HG02852 (cell line): ENCODE results near the gene ELL.

Experiments used
- ATAC-seq: cut with Tn5 transposase; IDR thresholded peaks from one replicate; pipeline ENCODE4 v1.9.1; 2021; ENCODE audit warnings: mild to moderate bottlenecking, moderate library complexity; ENCODE audit not compliant: unreplicated experiment

The ELL gene

GRCh38 chr19:18473003-18473705 is 48.7 kb downstream of the ELL start:
- no peak for ATAC-seq

- no peak for ATAC-seq
These were observed 51.1 kb downstream of the ELL start for GRCh38 chr19:18470787-18471186.

- ATAC-seq = no peak
These were observed 52.6 kb downstream of the ELL start for GRCh38 chr19:18469069-18469846.

GRCh38 chr19:18468517-18468916 is 53.4 kb downstream of the ELL start:
- ATAC-seq = no peak

- no peak for ATAC-seq
These were observed 53.9 kb downstream of the ELL start for GRCh38 chr19:18467978-18468377.

GRCh38 chr19:18466354-18466753 is 55.5 kb downstream of the ELL start:
- ATAC-seq = no peak

- no peak for ATAC-seq
These were observed 55.9 kb downstream of the ELL start for GRCh38 chr19:18465964-18466339.

- ATAC-seq = no peak
These were observed 56.5 kb downstream of the ELL start for GRCh38 chr19:18465214-18465963.

GRCh38 chr19:18464646-18465045 is 57.2 kb downstream of the ELL start:
- ATAC-seq = no peak

GRCh38 chr19:18461471-18461870 is 60.4 kb downstream of the ELL start:
- no peak for ATAC-seq

- no peak for ATAC-seq
These were observed 61.0 kb downstream of the ELL start for GRCh38 chr19:18460900-18461299.

GRCh38 chr19:18457483-18458331 is 64.2 kb downstream of the ELL start:
- ATAC-seq = no peak

- ATAC-seq = no peak
These were observed 64.9 kb downstream of the ELL start for GRCh38 chr19:18456974-18457373.

- no peak for ATAC-seq
These were observed 65.6 kb downstream of the ELL start for GRCh38 chr19:18456279-18456678.

- no peak for ATAC-seq
These were observed 68.4 kb downstream of the ELL start for GRCh38 chr19:18453269-18454024.

GRCh38 chr19:18452386-18452785 is 69.5 kb downstream of the ELL start:
- no peak for ATAC-seq

GRCh38 chr19:18450931-18451836 is 70.7 kb downstream of the ELL start:
- no peak for ATAC-seq

- ATAC-seq = no peak
These were observed 71.6 kb downstream of the ELL start for GRCh38 chr19:18450021-18450930.
